ENCODE data around the gene NCKIPSD. TPM values are rescaled to one million over a fixed set of nuclear protein-coding genes. Genes with fewer than 3 reads are reported as not detected.
A peak's percentile ranks its signal among the peaks of the same experiment; 100 is the strongest.

NCKIPSD gene
- total RNA-seq, 4 donors from 2014 or later, result 34.8 to 59.2 (median 44.9) TPM

- Histone ChIP-seq H3K4me3 (no peak overlapping the region), H3K9me3 (no peaks in the 10 kb centered on the region), H3K36me3 (no peaks in the 10 kb centered on the region), H3K4me1 (no peaks in the 10 kb centered on the region), H3K27me3 (no peaks in the 10 kb centered on the region), H3K27ac (no peak overlapping the region)
- WGBS, result 90% methylated on average over 3 of the region's 3 CpGs
- TF ChIP-seq CTCF (IDR thresholded peaks at IDR 0.05) (no peak), EP300 (IDR thresholded peaks at IDR 0.05) (no peak), POLR2A (IDR thresholded peaks at IDR 0.05) (no peak), POLR2AphosphoS5 (IDR thresholded peaks at IDR 0.05) (no peak)
- no peak for DNase-seq (ENCODE audit: low spot score in 2 of 2)
Observed at GRCh38 chr3:48641396-48641795, 44.3 kb downstream of the NCKIPSD start.

GRCh38 chr3:48639944-48640606 is 45.6 kb downstream of the NCKIPSD start:
- no peak overlapping the region for H3K27ac ChIP-seq
- TF ChIP-seq EP300 (IDR thresholded peaks at IDR 0.05), result no peak
- TF ChIP-seq POLR2A (IDR thresholded peaks at IDR 0.05), result no peak
- TF ChIP-seq CTCF (IDR thresholded peaks at IDR 0.05), result no peak
- no peak for TF ChIP-seq POLR2AphosphoS5 (IDR thresholded peaks at IDR 0.05)
- no peaks in the 10 kb centered on the region for H3K9me3 ChIP-seq
- H3K36me3 ChIP-seq, result no peaks in the 10 kb centered on the region
- DNase-seq (ENCODE audit: low spot score in 2 of 2), result no peak
- WGBS, result 84% methylated on average over 32 of the region's 38 CpGs
- no peak overlapping the region for H3K4me3 ChIP-seq
- no peaks in the 10 kb centered on the region for H3K27me3 ChIP-seq
- peaks cover 10% of the 10 kb centered on the region for H3K4me1 ChIP-seq

GRCh38 chr3:48637305-48637704 is 48.4 kb downstream of the NCKIPSD start:
- no peak for TF ChIP-seq CTCF (IDR thresholded peaks at IDR 0.05)
- TF ChIP-seq POLR2A (IDR thresholded peaks at IDR 0.05), result no peak
- TF ChIP-seq EP300 (IDR thresholded peaks at IDR 0.05), result no peak
- TF ChIP-seq POLR2AphosphoS5 (IDR thresholded peaks at IDR 0.05), result no peak
- Histone ChIP-seq H3K4me3 (no peak overlapping the region), H3K27ac (no peak overlapping the region), H3K9me3 (no peaks in the 10 kb centered on the region), H3K4me1 (peaks cover 24% of the 10 kb centered on the region), H3K27me3 (no peaks in the 10 kb centered on the region), H3K36me3 (peaks cover 11% of the 10 kb centered on the region)
- 73% methylated on average over 6 of the region's 6 CpGs for WGBS
- no peak for DNase-seq (ENCODE audit: low spot score in 2 of 2)

- Histone ChIP-seq H3K4me1 (peaks cover 24% of the 10 kb centered on the region), H3K9me3 (no peaks in the 10 kb centered on the region), H3K4me3 (peak overlapping the region; percentile 77), H3K27ac (no peak overlapping the region), H3K36me3 (peaks cover 21% of the 10 kb centered on the region), H3K27me3 (no peaks in the 10 kb centered on the region)
- 49% methylated on average over 10 of the region's 10 CpGs for WGBS
- no peak for DNase-seq (ENCODE audit: low spot score in 2 of 2)
- no peak for TF ChIP-seq POLR2AphosphoS5 (IDR thresholded peaks at IDR 0.05)
- no peak for TF ChIP-seq CTCF (IDR thresholded peaks at IDR 0.05)
- no peak for TF ChIP-seq EP300 (IDR thresholded peaks at IDR 0.05)
- TF ChIP-seq POLR2A (IDR thresholded peaks at IDR 0.05), result no peak
Observed at GRCh38 chr3:48636149-48636655, 49.5 kb downstream of the NCKIPSD start.

GRCh38 chr3:48635222-48636021 is 50.3 kb downstream of the NCKIPSD start, which contains the start of gene SLC26A6:
Gene SLC26A6, minus strand, starts transcription at chr3:48635461. Its CDS starts 68 bp downstream, at chr3:48635393.
- H3K9me3 ChIP-seq, result no peaks in the 10 kb centered on the region
- peaks cover 29% of the 10 kb centered on the region for H3K36me3 ChIP-seq
- peak within 1 kb of the TSS; percentile 77 for H3K4me3 ChIP-seq
- H3K4me1 ChIP-seq, result peaks cover 24% of the 10 kb centered on the region
- H3K27ac ChIP-seq, result peak within 1 kb of the TSS; percentile 12
- DNase-seq (ENCODE audit: low spot score in 2 of 2), result peak; percentile 97 to 98
- H3K27me3 ChIP-seq, result no peaks in the 10 kb centered on the region
- 0% methylated on average over 2 of the region's 68 CpGs for WGBS
- TF ChIP-seq POLR2AphosphoS5 (IDR thresholded peaks at IDR 0.05) (no peak), CTCF (IDR thresholded peaks at IDR 0.05) (peak in 1 of 2 donors; percentile 36), EP300 (IDR thresholded peaks at IDR 0.05) (no peak), POLR2A (IDR thresholded peaks at IDR 0.05) (no peak)

Data from suprapubic skin (tissue), 4 donors.